HG03097 (cell line): ENCODE results near the gene MT1X.

Experiments
- ATAC-seq: cut with Tn5 transposase; IDR thresholded peaks from one replicate; pipeline ENCODE4 v1.9.1; 2021; ENCODE audit not compliant: unreplicated experiment, low FRiP score

Gene MT1X

GRCh38 chr16:56675685-56676210 is 6.5 kb upstream of the MT1X start:
- ATAC-seq, result no peak

GRCh38 chr16:56677474-56677873 is 4.8 kb upstream of the MT1X start:
- ATAC-seq, result no peak

- no peak for ATAC-seq
These were observed 3.1 kb upstream of the MT1X start for GRCh38 chr16:56679078-56679730.

GRCh38 chr16:56679818-56680217 is 2.5 kb upstream of the MT1X start:
- no peak for ATAC-seq

GRCh38 chr16:56682703-56683397 is 580 bp downstream of the MT1X start:
- ATAC-seq, result no peak

- no peak for ATAC-seq
These were observed 1.3 kb downstream of the MT1X start for GRCh38 chr16:56683424-56684172.

- no peak for ATAC-seq
These were observed 2.1 kb downstream of the MT1X start for GRCh38 chr16:56684256-56684925.

GRCh38 chr16:56684926-56685590 is 2.8 kb downstream of the MT1X start:
- ATAC-seq, result no peak

GRCh38 chr16:56686758-56687157 is 4.5 kb downstream of the MT1X start:
- ATAC-seq, result no peak

GRCh38 chr16:56688762-56689161 is 6.5 kb downstream of the MT1X start:
- ATAC-seq, result no peak

- no peak for ATAC-seq
These were observed 6.9 kb downstream of the MT1X start for GRCh38 chr16:56689171-56689570.

GRCh38 chr16:56690420-56691122 is 8.3 kb downstream of the MT1X start:
- no peak for ATAC-seq

GRCh38 chr16:56691885-56692284 is 9.6 kb downstream of the MT1X start:
- no peak for ATAC-seq

GRCh38 chr16:56695246-56695645 is 13.0 kb downstream of the MT1X start:
- no peak for ATAC-seq

GRCh38 chr16:56697456-56698155 is 15.3 kb downstream of the MT1X start:
- no peak for ATAC-seq

GRCh38 chr16:56700195-56700594 is 17.9 kb downstream of the MT1X start:
- ATAC-seq, result no peak

GRCh38 chr16:56700631-56701030 is 18.4 kb downstream of the MT1X start:
- ATAC-seq, result no peak

GRCh38 chr16:56701534-56701933 is 19.3 kb downstream of the MT1X start:
- ATAC-seq, result no peak

- ATAC-seq, result no peak
These were observed 20.6 kb downstream of the MT1X start for GRCh38 chr16:56702836-56703235.
